H1 (cell line): ENCODE results near the gene RNF224.

Source experiments
- BACH1 ChIP-seq: IDR thresholded peaks from 2 replicates; pipeline ENCODE4 v1.6.1; 2012; ENCODE audit warnings: low read length, improper control_type of control experiment
- HDAC6 ChIP-seq: IDR thresholded peaks from one replicate; pipeline ENCODE4 v1.7.1; 2012; ENCODE audit warnings: low read depth, mild to moderate bottlenecking, inconsistent platforms, low read length, moderate library complexity
- JUN ChIP-seq: IDR thresholded peaks from 2 replicates; pipeline ENCODE4 v1.6.1; 2011; ENCODE audit warnings: low read depth, mild to moderate bottlenecking, improper control_type of control experiment, low read length
- POLR2A ChIP-seq, 2 experiments: IDR thresholded peaks; 1 replicate in 1 of 2; 2 replicates in 1 of 2; pipeline ENCODE4 v1.6.1; 2011; ENCODE audit warnings: low read depth in 2 of 2, low read length in 2 of 2, mild to moderate bottlenecking in 2 of 2; ENCODE audit errors: control extremely low read depth in 1 of 2
- POLR2AphosphoS5 ChIP-seq: IDR thresholded peaks from 2 replicates; pipeline ENCODE4 v1.6.1; 2011; ENCODE audit warnings: low read depth, low read length
- RFX5 ChIP-seq: IDR thresholded peaks from 2 replicates; pipeline ENCODE4 v1.6.1; 2011; ENCODE audit warnings: low read depth, low read length, improper control_type of control experiment, borderline replicate concordance
- SIRT6 ChIP-seq: IDR thresholded peaks from one replicate; pipeline ENCODE4 v1.7.1; 2012; ENCODE audit warnings: low read length, inconsistent platforms
- TEAD4 ChIP-seq: IDR thresholded peaks from 2 replicates; pipeline ENCODE4 v1.6.1; 2012; ENCODE audit warnings: low read depth, low read length, inconsistent platforms, mixed read lengths
- YY1 ChIP-seq: IDR thresholded peaks from 2 replicates; pipeline ENCODE4 v1.6.1; 2011; ENCODE audit warnings: low read depth, mild to moderate bottlenecking, low read length
- TF ChIP-seq, protein P1 (sequence below): IDR thresholded peaks from 2 replicates; pipeline ENCODE4 v1.6.1; 2012; ENCODE audit warnings: low read length, inconsistent platforms
- TF ChIP-seq, protein P2 (sequence below), 3 experiments: IDR thresholded peaks; 1 replicate in 2 of 3; 2 replicates in 1 of 3; pipeline versions ENCODE4 v1.5.1 to v1.6.1; 2011; ENCODE audit warnings: low read length in 3 of 3, mild to moderate bottlenecking in 3 of 3, inconsistent platforms in 2 of 3, low read depth in 1 of 3, moderate library complexity in 1 of 3; ENCODE audit not compliant: insufficient read depth in 1 of 3; ENCODE audit errors: control extremely low read depth in 1 of 3
- TF ChIP-seq, protein P3 (sequence below): IDR thresholded peaks from 2 replicates; pipeline ENCODE4 v1.6.1; 2011; ENCODE audit warnings: low read depth, mild to moderate bottlenecking, low read length; ENCODE audit not compliant: insufficient read depth

DNA sequence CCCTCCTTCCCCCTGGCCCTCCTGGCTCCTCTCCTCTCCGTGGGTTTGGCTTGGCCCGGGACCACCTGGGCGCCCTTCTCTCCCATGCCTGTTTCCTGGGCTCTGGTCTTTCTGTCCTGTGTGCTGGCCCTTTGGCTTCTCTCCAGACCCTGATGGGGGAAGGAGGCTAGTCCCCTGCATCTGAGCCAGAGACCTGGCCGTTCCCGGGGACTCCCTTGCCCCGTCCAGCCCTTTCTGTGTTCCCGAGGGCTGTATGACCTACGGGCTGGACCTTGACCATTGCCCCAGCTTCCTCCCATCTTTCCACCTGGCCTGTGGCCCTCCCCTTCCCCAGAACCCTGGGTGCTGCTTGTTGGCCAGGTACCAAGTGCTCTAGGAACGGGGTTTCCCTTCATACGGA is 36.2 kb downstream of the RNF224 start:
- no peak for TF ChIP-seq POLR2A (IDR thresholded peaks at IDR 0.05; ENCODE audit: control extremely low read depth in 1 of 2, low read depth in 2 of 2, low read length in 2 of 2)
- TF ChIP-seq, protein P1, sequence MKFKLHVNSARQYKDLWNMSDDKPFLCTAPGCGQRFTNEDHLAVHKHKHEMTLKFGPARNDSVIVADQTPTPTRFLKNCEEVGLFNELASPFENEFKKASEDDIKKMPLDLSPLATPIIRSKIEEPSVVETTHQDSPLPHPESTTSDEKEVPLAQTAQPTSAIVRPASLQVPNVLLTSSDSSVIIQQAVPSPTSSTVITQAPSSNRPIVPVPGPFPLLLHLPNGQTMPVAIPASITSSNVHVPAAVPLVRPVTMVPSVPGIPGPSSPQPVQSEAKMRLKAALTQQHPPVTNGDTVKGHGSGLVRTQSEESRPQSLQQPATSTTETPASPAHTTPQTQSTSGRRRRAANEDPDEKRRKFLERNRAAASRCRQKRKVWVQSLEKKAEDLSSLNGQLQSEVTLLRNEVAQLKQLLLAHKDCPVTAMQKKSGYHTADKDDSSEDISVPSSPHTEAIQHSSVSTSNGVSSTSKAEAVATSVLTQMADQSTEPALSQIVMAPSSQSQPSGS, result no peak
- TF ChIP-seq RFX5, result no peak
- TF ChIP-seq, protein P2, sequence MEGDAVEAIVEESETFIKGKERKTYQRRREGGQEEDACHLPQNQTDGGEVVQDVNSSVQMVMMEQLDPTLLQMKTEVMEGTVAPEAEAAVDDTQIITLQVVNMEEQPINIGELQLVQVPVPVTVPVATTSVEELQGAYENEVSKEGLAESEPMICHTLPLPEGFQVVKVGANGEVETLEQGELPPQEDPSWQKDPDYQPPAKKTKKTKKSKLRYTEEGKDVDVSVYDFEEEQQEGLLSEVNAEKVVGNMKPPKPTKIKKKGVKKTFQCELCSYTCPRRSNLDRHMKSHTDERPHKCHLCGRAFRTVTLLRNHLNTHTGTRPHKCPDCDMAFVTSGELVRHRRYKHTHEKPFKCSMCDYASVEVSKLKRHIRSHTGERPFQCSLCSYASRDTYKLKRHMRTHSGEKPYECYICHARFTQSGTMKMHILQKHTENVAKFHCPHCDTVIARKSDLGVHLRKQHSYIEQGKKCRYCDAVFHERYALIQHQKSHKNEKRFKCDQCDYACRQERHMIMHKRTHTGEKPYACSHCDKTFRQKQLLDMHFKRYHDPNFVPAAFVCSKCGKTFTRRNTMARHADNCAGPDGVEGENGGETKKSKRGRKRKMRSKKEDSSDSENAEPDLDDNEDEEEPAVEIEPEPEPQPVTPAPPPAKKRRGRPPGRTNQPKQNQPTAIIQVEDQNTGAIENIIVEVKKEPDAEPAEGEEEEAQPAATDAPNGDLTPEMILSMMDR (IDR thresholded peaks at IDR 0.05; ENCODE audit: control extremely low read depth in 1 of 3, insufficient read depth in 1 of 3, low read depth in 1 of 3, low read length in 3 of 3), result no peak
- no peak for TF ChIP-seq TEAD4
- TF ChIP-seq, protein P3, sequence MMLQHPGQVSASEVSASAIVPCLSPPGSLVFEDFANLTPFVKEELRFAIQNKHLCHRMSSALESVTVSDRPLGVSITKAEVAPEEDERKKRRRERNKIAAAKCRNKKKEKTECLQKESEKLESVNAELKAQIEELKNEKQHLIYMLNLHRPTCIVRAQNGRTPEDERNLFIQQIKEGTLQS, result no peak
- TF ChIP-seq POLR2AphosphoS5, result no peak
- no peak for TF ChIP-seq SIRT6
- no peak for TF ChIP-seq YY1
- no peak for TF ChIP-seq HDAC6
- TF ChIP-seq JUN, result no peak
- TF ChIP-seq BACH1, result no peak
